HepG2 (cell line): ENCODE data around the gene AFF4. TPM values are rescaled to one million over a fixed set of nuclear protein-coding genes. Genes with fewer than 3 reads are reported as not detected.

Experiments used
- GATA4 ChIP-seq: sonication (generic); IDR thresholded peaks from 2 replicates; pipeline ENCODE4 v1.6.1; 2016; ENCODE audit warnings: antibody characterized with exemption, low read depth, borderline replicate concordance
- HES4 ChIP-seq: sonication (generic); formaldehyde crosslinking; IDR thresholded peaks from 2 replicates; pipeline ENCODE4 v1.9.0; 2021; ENCODE audit warnings: mild to moderate bottlenecking, missing genetic modification reagents, borderline replicate concordance
- KDM5B ChIP-seq: sonication (generic); formaldehyde crosslinking; IDR thresholded peaks from 2 replicates; pipeline ENCODE4 v1.4.0; 2020; ENCODE audit warnings: missing genetic modification reagents, mild to moderate bottlenecking, borderline replicate concordance
- NFATC3 ChIP-seq: sonication (generic); formaldehyde crosslinking; IDR thresholded peaks from 2 replicates; pipeline ENCODE4 v1.5.1; 2020; ENCODE audit warnings: mild to moderate bottlenecking, missing genetic modification reagents
- NONO ChIP-seq, 2 experiments: fragments of 450-650 bp in 1 of 2; sonication (generic) in 1 of 2; formaldehyde crosslinking in 1 of 2; IDR thresholded peaks in 1 of 2; conservative IDR thresholded peaks in 1 of 2; 2 replicates each; pipeline versions ENCODE4 v1.6.1 to v1.8.0; 2017 to 2022; ENCODE audit warnings: mild to moderate bottlenecking in 1 of 2, missing genetic modification reagents in 1 of 2, moderate library complexity in 1 of 2
- RBAK ChIP-seq: sonication (generic); formaldehyde crosslinking; IDR thresholded peaks from 2 replicates; pipeline ENCODE4 v1.5.1; 2020; ENCODE audit warnings: mild to moderate bottlenecking, missing genetic modification reagents
- RFX5 ChIP-seq: IDR thresholded peaks from 2 replicates; pipeline ENCODE4 v1.6.1; 2011; ENCODE audit warnings: low read depth, low read length, improper control_type of control experiment
- RFXANK ChIP-seq: IDR thresholded peaks from 2 replicates; pipeline ENCODE4 v1.6.1; 2016
- SP4 ChIP-seq: sonication (generic); formaldehyde crosslinking; IDR thresholded peaks from 2 replicates; pipeline ENCODE4 v1.8.1; 2023; ENCODE audit warnings: mild to moderate bottlenecking, missing genetic modification reagents
- ZBTB1 ChIP-seq: sonication (generic); formaldehyde crosslinking; IDR thresholded peaks from 2 replicates; pipeline ENCODE4 v1.4.0; 2020; ENCODE audit warnings: missing genetic modification reagents, borderline replicate concordance
- ZFP1 ChIP-seq: IDR thresholded peaks from 2 replicates; pipeline ENCODE4 v1.6.1; 2016
- ZFP36 ChIP-seq: fragments of 150-350 bp; IDR thresholded peaks from 2 replicates; pipeline ENCODE4 v1.6.1; 2018; ENCODE audit warnings: borderline replicate concordance, low read length, low read depth; ENCODE audit not compliant: partially characterized antibody
- ZFY ChIP-seq: sonication (generic); formaldehyde crosslinking; IDR thresholded peaks from 2 replicates; pipeline ENCODE4 v1.4.0; 2020; ENCODE audit warnings: missing genetic modification reagents
- ZNF235 ChIP-seq: sonication (generic); formaldehyde crosslinking; IDR thresholded peaks from 2 replicates; pipeline ENCODE4 v1.8.1; 2023; ENCODE audit warnings: mild to moderate bottlenecking, missing genetic modification reagents, borderline replicate concordance
- ZNF33A ChIP-seq: sonication (generic); formaldehyde crosslinking; IDR thresholded peaks from 2 replicates; pipeline ENCODE4 v1.5.1; 2020; ENCODE audit warnings: missing genetic modification reagents, mild to moderate bottlenecking, moderate library complexity, borderline replicate concordance
- ZNF34 ChIP-seq: sonication (generic); formaldehyde crosslinking; IDR thresholded peaks from 2 replicates; pipeline ENCODE4 v1.4.0; 2020; ENCODE audit warnings: mild to moderate bottlenecking, missing genetic modification reagents, borderline replicate concordance
- ZNF432 ChIP-seq: sonication (generic); formaldehyde crosslinking; IDR thresholded peaks from 2 replicates; pipeline ENCODE4 v1.5.0; 2020; ENCODE audit warnings: missing genetic modification reagents, mild to moderate bottlenecking, borderline replicate concordance
- ZNF580 ChIP-seq: IDR thresholded peaks from 2 replicates; pipeline ENCODE4 v1.6.1; 2016; ENCODE audit warnings: low read depth, borderline replicate concordance
- ZNF672 ChIP-seq: sonication (generic); formaldehyde crosslinking; IDR thresholded peaks from 2 replicates; pipeline ENCODE4 v1.8.1; 2022; ENCODE audit warnings: missing genetic modification reagents
- ZNF850 ChIP-seq: sonication (generic); formaldehyde crosslinking; conservative IDR thresholded peaks from 2 replicates; pipeline ENCODE4 v1.9.0; 2021; ENCODE audit warnings: mild to moderate bottlenecking, missing genetic modification reagents
- ZSCAN25 ChIP-seq: sonication (generic); formaldehyde crosslinking; IDR thresholded peaks from 2 replicates; pipeline ENCODE4 v1.8.0; 2022; ENCODE audit warnings: mild to moderate bottlenecking, missing genetic modification reagents
- polyA plus RNA-seq, 8 experiments: library from polyadenylated mRNA; depleted of rRNA in 3 of 8; stranded (reverse) in 7 of 8; unstranded in 1 of 8; fragments of >200 nt; fragmentation: Illumina TruSeq in 4 of 8; extraction: Trizol in 4 of 8; gene quantifications; 2 replicates each; pipeline versions ENCODE4 v1.2.1 to v1.2.3, GENCODE V29; 2011 to 2016; ENCODE audit warnings: low read depth in 4 of 8, missing spikeins in 1 of 8, mixed read lengths in 1 of 8; ENCODE audit not compliant: insufficient read depth in 1 of 8
- total RNA-seq, 5 experiments: library from RNA; depleted of rRNA; stranded (reverse); fragments of >200 nt; fragmentation: Illumina TruSeq; extraction: Trizol; gene quantifications; 2 replicates each; pipeline ENCODE4 v1.2.3, GENCODE V29; 2016; ENCODE audit warnings: low read depth in 1 of 5
- TF ChIP-seq, protein P1 (sequence below): fragments of 450-650 bp; IDR thresholded peaks from 2 replicates; pipeline ENCODE4 v1.6.1; 2017
- TF ChIP-seq, protein P2 (sequence below): sonication (generic); IDR thresholded peaks from 2 replicates; pipeline ENCODE4 v1.6.1; 2016; ENCODE audit warnings: low read depth, borderline replicate concordance
- TF ChIP-seq, protein P3 (sequence below): sonication (generic); formaldehyde crosslinking; IDR thresholded peaks from 2 replicates; pipeline ENCODE4 v1.9.0; 2021; ENCODE audit warnings: missing genetic modification reagents, mild to moderate bottlenecking, borderline replicate concordance
- TF ChIP-seq, protein P4 (sequence below): sonication (generic); formaldehyde crosslinking; IDR thresholded peaks from 2 replicates; pipeline ENCODE4 v1.5.0; 2020; ENCODE audit warnings: mild to moderate bottlenecking, missing genetic modification reagents, moderate library complexity

AFF4 gene
- total and polyA plus RNA-seq, 2 of the 13 experiments (the other 11 are each of a cell fraction or from before 2014, with no cell fraction given) = 22.1 to 25.5 TPM

- TF ChIP-seq, protein P1, sequence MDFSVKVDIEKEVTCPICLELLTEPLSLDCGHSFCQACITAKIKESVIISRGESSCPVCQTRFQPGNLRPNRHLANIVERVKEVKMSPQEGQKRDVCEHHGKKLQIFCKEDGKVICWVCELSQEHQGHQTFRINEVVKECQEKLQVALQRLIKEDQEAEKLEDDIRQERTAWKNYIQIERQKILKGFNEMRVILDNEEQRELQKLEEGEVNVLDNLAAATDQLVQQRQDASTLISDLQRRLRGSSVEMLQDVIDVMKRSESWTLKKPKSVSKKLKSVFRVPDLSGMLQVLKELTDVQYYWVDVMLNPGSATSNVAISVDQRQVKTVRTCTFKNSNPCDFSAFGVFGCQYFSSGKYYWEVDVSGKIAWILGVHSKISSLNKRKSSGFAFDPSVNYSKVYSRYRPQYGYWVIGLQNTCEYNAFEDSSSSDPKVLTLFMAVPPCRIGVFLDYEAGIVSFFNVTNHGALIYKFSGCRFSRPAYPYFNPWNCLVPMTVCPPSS = no peak
- no peak for TF ChIP-seq ZNF33A (CRISPR knock-in tag)
- TF ChIP-seq RFXANK (CRISPR knock-in tag) = no peak
- TF ChIP-seq, protein P2, sequence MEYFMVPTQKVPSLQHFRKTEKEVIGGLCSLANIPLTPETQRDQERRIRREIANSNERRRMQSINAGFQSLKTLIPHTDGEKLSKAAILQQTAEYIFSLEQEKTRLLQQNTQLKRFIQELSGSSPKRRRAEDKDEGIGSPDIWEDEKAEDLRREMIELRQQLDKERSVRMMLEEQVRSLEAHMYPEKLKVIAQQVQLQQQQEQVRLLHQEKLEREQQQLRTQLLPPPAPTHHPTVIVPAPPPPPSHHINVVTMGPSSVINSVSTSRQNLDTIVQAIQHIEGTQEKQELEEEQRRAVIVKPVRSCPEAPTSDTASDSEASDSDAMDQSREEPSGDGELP = peak; percentile 49; the same call in 1 of the 2 replicates
- TF ChIP-seq NONO (IDR thresholded peaks at IDR 0.05) = no peak
- peak; percentile 71; the same call in 1 of the 2 replicates for TF ChIP-seq NONO (CRISPR knock-in tag; conservative IDR thresholded peaks at IDR 0.05)
- peak; percentile 9 for TF ChIP-seq KDM5B (CRISPR knock-in tag)
- no peak for TF ChIP-seq ZFP1 (CRISPR knock-in tag)
- TF ChIP-seq HES4 (CRISPR knock-in tag) = peak; percentile 55; the same call in 1 of the 2 replicates
- no peak for TF ChIP-seq NFATC3 (CRISPR knock-in tag)
- TF ChIP-seq SP4 (CRISPR knock-in tag) = no peak; the same call in none of the 2 replicates
- TF ChIP-seq, protein P3, sequence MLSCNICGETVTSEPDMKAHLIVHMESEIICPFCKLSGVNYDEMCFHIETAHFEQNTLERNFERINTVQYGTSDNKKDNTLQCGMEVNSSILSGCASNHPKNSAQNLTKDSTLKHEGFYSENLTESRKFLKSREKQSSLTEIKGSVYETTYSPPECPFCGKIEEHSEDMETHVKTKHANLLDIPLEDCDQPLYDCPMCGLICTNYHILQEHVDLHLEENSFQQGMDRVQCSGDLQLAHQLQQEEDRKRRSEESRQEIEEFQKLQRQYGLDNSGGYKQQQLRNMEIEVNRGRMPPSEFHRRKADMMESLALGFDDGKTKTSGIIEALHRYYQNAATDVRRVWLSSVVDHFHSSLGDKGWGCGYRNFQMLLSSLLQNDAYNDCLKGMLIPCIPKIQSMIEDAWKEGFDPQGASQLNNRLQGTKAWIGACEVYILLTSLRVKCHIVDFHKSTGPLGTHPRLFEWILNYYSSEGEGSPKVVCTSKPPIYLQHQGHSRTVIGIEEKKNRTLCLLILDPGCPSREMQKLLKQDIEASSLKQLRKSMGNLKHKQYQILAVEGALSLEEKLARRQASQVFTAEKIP (CRISPR knock-in tag) = no peak
- no peak for TF ChIP-seq GATA4
- TF ChIP-seq ZNF432 (CRISPR knock-in tag) = no peak
- TF ChIP-seq ZNF34 = no peak
- TF ChIP-seq ZSCAN25 (CRISPR knock-in tag) = no peak; the same call in 1 of the 2 replicates
- TF ChIP-seq ZNF850 (CRISPR knock-in tag) = no peak
- peak; percentile 43; the same call in 1 of the 2 replicates for TF ChIP-seq ZNF672
- no peak for TF ChIP-seq RBAK
- 0 out of 2 replicates have a peak, but pooled peaks have one; percentile 19 for TF ChIP-seq ZNF580 (CRISPR knock-in tag)
- TF ChIP-seq, protein P4, sequence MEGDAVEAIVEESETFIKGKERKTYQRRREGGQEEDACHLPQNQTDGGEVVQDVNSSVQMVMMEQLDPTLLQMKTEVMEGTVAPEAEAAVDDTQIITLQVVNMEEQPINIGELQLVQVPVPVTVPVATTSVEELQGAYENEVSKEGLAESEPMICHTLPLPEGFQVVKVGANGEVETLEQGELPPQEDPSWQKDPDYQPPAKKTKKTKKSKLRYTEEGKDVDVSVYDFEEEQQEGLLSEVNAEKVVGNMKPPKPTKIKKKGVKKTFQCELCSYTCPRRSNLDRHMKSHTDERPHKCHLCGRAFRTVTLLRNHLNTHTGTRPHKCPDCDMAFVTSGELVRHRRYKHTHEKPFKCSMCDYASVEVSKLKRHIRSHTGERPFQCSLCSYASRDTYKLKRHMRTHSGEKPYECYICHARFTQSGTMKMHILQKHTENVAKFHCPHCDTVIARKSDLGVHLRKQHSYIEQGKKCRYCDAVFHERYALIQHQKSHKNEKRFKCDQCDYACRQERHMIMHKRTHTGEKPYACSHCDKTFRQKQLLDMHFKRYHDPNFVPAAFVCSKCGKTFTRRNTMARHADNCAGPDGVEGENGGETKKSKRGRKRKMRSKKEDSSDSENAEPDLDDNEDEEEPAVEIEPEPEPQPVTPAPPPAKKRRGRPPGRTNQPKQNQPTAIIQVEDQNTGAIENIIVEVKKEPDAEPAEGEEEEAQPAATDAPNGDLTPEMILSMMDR = peak; percentile 96
- TF ChIP-seq RFX5 = no peak
- peak; percentile 61; the same call in 1 of the 2 replicates for TF ChIP-seq ZNF235
- no peak for TF ChIP-seq ZBTB1 (CRISPR knock-in tag)
- TF ChIP-seq ZFP36 = no peak
- TF ChIP-seq ZFY (CRISPR knock-in tag) = peak; percentile 85; the same call in 1 of the 2 replicates
Observed at GRCh38 chr5:132829742-132830435, 133.5 kb downstream of the AFF4 start (continued).
